Spleen (tissue), 11 donors: ENCODE results near the gene XPC. TPM values are rescaled to one million over a fixed set of nuclear protein-coding genes. Genes with fewer than 3 reads are reported as not detected.
A peak's percentile ranks its signal among the peaks of the same experiment; 100 is the strongest.

Experiments used
- DNase-seq: peaks from one replicate; pipeline ENCODE4 v3.0.0-alpha.2; 2020
- H3K27ac ChIP-seq, 8 donors: fragments of 200-600 bp; sonication (generic) in 7 of 8; 1 replicate in 4 of 8; 2 replicates in 4 of 8; pipeline versions ENCODE4 v1.5.0 to v1.8.0; 2016 to 2021; ENCODE audit warnings: inconsistent platforms in 4 of 8, mild to moderate bottlenecking in 4 of 8, moderate library complexity in 1 of 8
- H3K27me3 ChIP-seq, 7 donors: fragments of 200-600 bp; sonication (generic) in 6 of 7; replicated peaks in 1 of 7; 1 replicate in 4 of 7; 2 replicates in 3 of 7; pipeline versions ENCODE4 v1.5.0 to v1.8.0; 2016 to 2021; ENCODE audit warnings: inconsistent platforms in 3 of 7, mild to moderate bottlenecking in 1 of 7
- H3K36me3 ChIP-seq, 6 donors: fragments of 200-600 bp; sonication (generic) in 5 of 6; 1 replicate in 4 of 6; 2 replicates in 2 of 6; pipeline versions ENCODE4 v1.5.0 to v1.8.0; 2016 to 2021; ENCODE audit warnings: inconsistent platforms in 2 of 6
- H3K4me1 ChIP-seq, 6 donors: fragments of 200-600 bp; sonication (generic) in 5 of 6; 1 replicate in 3 of 6; 2 replicates in 3 of 6; pipeline versions ENCODE4 v1.5.0 to v1.8.0; 2016 to 2021; ENCODE audit warnings: inconsistent platforms in 3 of 6
- H3K4me3 ChIP-seq, 8 donors: fragments of 200-600 bp; sonication (generic) in 7 of 8; 1 replicate in 4 of 8; 2 replicates in 4 of 8; pipeline versions ENCODE4 v1.5.0 to v1.8.0; 2016 to 2021; ENCODE audit warnings: inconsistent platforms in 4 of 8, mild to moderate bottlenecking in 4 of 8, moderate library complexity in 2 of 8
- H3K9me3 ChIP-seq, 8 donors: fragments of 200-600 bp; sonication (generic) in 7 of 8; 1 replicate in 4 of 8; 2 replicates in 4 of 8; pipeline versions ENCODE4 v1.5.0 to v1.8.0; 2016 to 2021; ENCODE audit warnings: inconsistent platforms in 4 of 8
- CTCF ChIP-seq, 11 experiments: fragments of 200-600 bp in 7 of 11; fragments of 450-650 bp in 4 of 11; sonication (generic) in 4 of 11; IDR thresholded peaks in 8 of 11; conservative IDR thresholded peaks in 3 of 11; 1 replicate in 7 of 11; 2 replicates in 4 of 11; pipeline versions ENCODE4 v1.4.0 to v1.8.0; 2016 to 2021; ENCODE audit warnings: antibody characterized with exemption in 11 of 11, inconsistent platforms in 4 of 11, mild to moderate bottlenecking in 1 of 11
- POLR2A ChIP-seq, 3 donors: fragments of 450-650 bp; IDR thresholded peaks; one replicate each; pipeline ENCODE4 v1.5.1; 2017; ENCODE audit warnings: antibody characterized with exemption in 3 of 3, mild to moderate bottlenecking in 1 of 3
- POLR2AphosphoS5 ChIP-seq, 3 donors: sonication (generic); formaldehyde crosslinking; IDR thresholded peaks; one replicate each; pipeline ENCODE4 v1.5.1; 2017; ENCODE audit warnings: antibody characterized with exemption in 3 of 3
- WGBS, 5 donors: extraction: QIAGEN DNeasy Blood & Tissue Kit in 3 of 5; methylation state at CpG; one replicate each; pipeline versions ENCODE4 v1.1.5 to v1.1.7; 2013 to 2018; 5-methylcytosine and 5-hydroxymethylcytosine counted together
- intact Hi-C: fragments of 100-400 bp; cut with DNase I; formaldehyde crosslinking; loops from one replicate; pipeline ENCODE4 v1.15.0; 2023; ENCODE audit warnings: low total_unique reads
- polyA plus RNA-seq, 3 donors: library from polyadenylated mRNA; stranded (reverse); fragments of 200-250 nt; gene quantifications; one replicate each; pipeline ENCODE4 v1.2.1, GENCODE V29; 2013
- total RNA-seq, 7 donors: library from RNA; depleted of rRNA in 3 of 7; stranded (reverse); fragments of >200 nt in 3 of 7; fragmentation: NEBNext Ultra II Directional in 4 of 7; extraction: Animal tissue kit (Norgen Biotek cat#: 25700) in 4 of 7; gene quantifications; one replicate each; pipeline versions ENCODE4 v1.1.0 to v1.2.1, GENCODE V29; 2016 to 2021
- donor health status: healthy with polysubstance abuse.
- donor health status: DM: no; HTN: no; CAD: no; lungs with moderate emphysema.
- donor health status: DM: no; HTN: no; CAD: no.
- donor health status: Bipolar disorder and iron deficiency.
- donor health status: healthy.
- donor health status: DM: no; HTN: no; CAD: no.
- donor health status: DM: yes; HTN: yes; CAD: no.

Gene XPC
- total and polyA plus RNA-seq, 10 donors = 16.1 to 65.6 (median 47.3) TPM

GRCh38 chr3:14177580-14178246 is 688 bp downstream of the XPC start:
- H3K27me3 ChIP-seq = no peaks in the 10 kb centered on the region
- H3K4me3 ChIP-seq = peak overlapping the region; percentile 62 to 90 (median 74)
- peaks cover 0 to 23% (median 16%) of the 10 kb centered on the region in 6 donors for H3K36me3 ChIP-seq
- TF ChIP-seq POLR2AphosphoS5 (IDR thresholded peaks at IDR 0.05) = no peak
- no peak for TF ChIP-seq POLR2A (IDR thresholded peaks at IDR 0.05)
- no peak for TF ChIP-seq CTCF (IDR thresholded peaks at IDR 0.05 in 8 of 11, conservative IDR thresholded peaks at IDR 0.05 in 3 of 11)
- H3K9me3 ChIP-seq = no peaks in the 10 kb centered on the region
- 4 to 8% (median 6%) methylated on average over 10 of the region's 10 CpGs for WGBS, 5 donors
- H3K27ac ChIP-seq = peak overlapping the region; percentile 95 to 99 (median 98)
- H3K4me1 ChIP-seq = peaks cover 36 to 91% (median 57%) of the 10 kb centered on the region in 6 donors
- intact Hi-C loops = loop anchor here (5.0 kb wide), 1 partner anchor 55 kb away; the partner anchor contains the start of gene CHCHD4
- no peak for DNase-seq

GRCh38 chr3:14175383-14176037 is 2.9 kb downstream of the XPC start:
- intact Hi-C loops = loop anchor here (5.0 kb wide), 1 partner anchor 53 kb away; the partner anchor contains the start of gene CHCHD4
- Histone ChIP-seq H3K9me3 (no peaks in the 10 kb centered on the region), H3K36me3 (peaks cover 0 to 26% (median 24%) of the 10 kb centered on the region in 6 donors), H3K27me3 (no peaks in the 10 kb centered on the region), H3K4me1 (peaks cover 36 to 80% (median 53%) of the 10 kb centered on the region in 6 donors), H3K4me3 (peak overlapping the region in 1 of 8 donors; percentile 30), H3K27ac (peak overlapping the region in 4 of 8 donors; percentile 10 to 56 (median 27))
- no peak for DNase-seq
- WGBS, 5 donors = 51 to 60% (median 58%) methylated on average over 3 of the region's 3 CpGs
- TF ChIP-seq CTCF (IDR thresholded peaks at IDR 0.05 in 8 of 11, conservative IDR thresholded peaks at IDR 0.05 in 3 of 11) (no peak), POLR2AphosphoS5 (IDR thresholded peaks at IDR 0.05) (peak in 1 of 3 donors; percentile 38), POLR2A (IDR thresholded peaks at IDR 0.05) (no peak)

- H3K4me3 ChIP-seq = no peak overlapping the region
- no peaks in the 10 kb centered on the region for H3K27me3 ChIP-seq
- H3K4me1 ChIP-seq = peaks cover 33 to 72% (median 44%) of the 10 kb centered on the region in 6 donors
- peak overlapping the region in 2 of 8 donors; percentile 36 to 56 for H3K27ac ChIP-seq
- no peaks in the 10 kb centered on the region for H3K9me3 ChIP-seq
- intact Hi-C loops = no loop called here
- H3K36me3 ChIP-seq = peaks cover 2 to 37% (median 35%) of the 10 kb centered on the region in 6 donors
- TF ChIP-seq POLR2A (IDR thresholded peaks at IDR 0.05) (no peak), CTCF (IDR thresholded peaks at IDR 0.05 in 8 of 11, conservative IDR thresholded peaks at IDR 0.05 in 3 of 11) (no peak), POLR2AphosphoS5 (IDR thresholded peaks at IDR 0.05) (no peak)
- WGBS, 5 donors = 71 to 86% (median 76%) methylated on average over 2 of the region's 2 CpGs
- DNase-seq = no peak
Observed at GRCh38 chr3:14174483-14174882, 3.9 kb downstream of the XPC start.

GRCh38 chr3:14172496-14172895 is 5.9 kb downstream of the XPC start:
- intact Hi-C loops = no loop called here
- TF ChIP-seq CTCF (IDR thresholded peaks at IDR 0.05 in 8 of 11, conservative IDR thresholded peaks at IDR 0.05 in 3 of 11) (no peak), POLR2AphosphoS5 (IDR thresholded peaks at IDR 0.05) (no peak), POLR2A (IDR thresholded peaks at IDR 0.05) (no peak)
- 91 to 99% (median 96%) methylated on average over 5 of the region's 5 CpGs for WGBS, 5 donors

More at GRCh38 chr3:14172496-14172895, 5.9 kb downstream of the XPC start:
- no peak for DNase-seq
- H3K27ac ChIP-seq = no peak overlapping the region
- H3K36me3 ChIP-seq = peaks cover 9 to 56% (median 54%) of the 10 kb centered on the region in 6 donors
- no peak overlapping the region for H3K4me3 ChIP-seq
- no peaks in the 10 kb centered on the region for H3K9me3 ChIP-seq
- no peaks in the 10 kb centered on the region for H3K27me3 ChIP-seq
- peaks cover 26 to 59% (median 34%) of the 10 kb centered on the region in 6 donors for H3K4me1 ChIP-seq
